NCI-H2107 treated with DMSO at 0.1 percent for 48 hours (cell line): ENCODE data around the gene GAB1.

Experiments used
- DNase-seq: peaks from one replicate; lab custom pipeline; 2025; ENCODE audit not compliant: unreplicated experiment; lab: John Stamatoyannopoulos, UW

GAB1 gene

GRCh38 chr4:143336781-143337599, at the start of gene GAB1:
Gene GAB1 (plus strand): TSS chr4:143336876. CDS start chr4:143337189, 313 bp downstream.
- DNase-seq = no peak

GRCh38 chr4:143287572-143287923, 49.1 kb upstream of the GAB1 start:
- DNase-seq = no peak

GRCh38 chr4:143288171-143288570, 48.5 kb upstream of the GAB1 start:
- DNase-seq = no peak

GRCh38 chr4:143289370-143289769, 47.3 kb upstream of the GAB1 start:
- no peak for DNase-seq

- no peak for DNase-seq
These were observed 45.4 kb upstream of the GAB1 start for GRCh38 chr4:143291314-143291713.

- DNase-seq = no peak
These were observed 43.8 kb upstream of the GAB1 start for GRCh38 chr4:143292858-143293257.

GRCh38 chr4:143294310-143294709, 42.4 kb upstream of the GAB1 start:
- DNase-seq = no peak

DNA sequence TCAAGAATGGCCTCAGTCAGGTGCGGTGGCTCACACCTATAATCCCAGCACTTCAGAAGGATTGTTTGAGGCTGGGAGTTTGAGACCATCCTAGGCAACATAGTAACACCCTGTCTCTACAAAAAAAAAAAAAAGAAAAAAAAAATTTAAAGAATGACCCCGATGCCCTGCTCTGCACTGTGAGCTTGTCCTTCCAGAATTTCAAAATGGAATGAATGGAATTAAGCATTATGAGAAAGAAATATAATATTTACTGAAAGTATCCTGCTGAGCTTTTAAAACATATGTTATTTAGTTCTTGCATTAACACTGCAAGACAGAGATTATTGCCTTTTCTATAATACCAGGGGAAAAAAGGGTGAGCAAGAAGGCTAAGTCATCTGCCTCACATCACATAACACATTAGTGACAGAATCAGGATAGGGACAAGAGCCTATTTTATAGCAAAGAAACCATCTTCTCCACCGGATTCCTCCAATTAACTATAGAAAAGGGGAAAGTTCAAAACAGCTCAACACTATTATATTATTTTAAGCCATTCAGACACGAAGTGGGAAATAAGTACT, 41.9 kb upstream of the GAB1 start:
- no peak for DNase-seq

GRCh38 chr4:143296397-143297067, 40.1 kb upstream of the GAB1 start:
- DNase-seq = no peak

DNA sequence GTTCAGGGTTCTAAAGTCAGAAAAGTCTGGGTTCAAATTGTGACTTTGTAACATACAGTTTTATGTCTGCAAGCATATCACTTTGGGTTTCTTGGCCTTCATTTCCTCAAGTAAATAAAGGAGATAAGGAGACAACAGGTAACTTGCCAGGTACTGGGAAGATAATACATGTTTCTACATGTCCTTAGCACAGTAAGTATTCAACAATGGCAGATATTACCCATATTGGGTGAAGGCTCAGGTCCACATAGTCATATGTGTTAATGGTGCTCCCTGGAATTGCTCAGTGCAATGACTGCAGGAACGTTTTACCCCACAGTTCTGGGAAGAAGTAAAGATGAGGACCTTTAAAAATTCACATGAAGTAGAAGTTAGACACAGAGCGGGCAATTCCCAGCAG, 35.8 kb upstream of the GAB1 start:
- no peak for DNase-seq

DNA sequence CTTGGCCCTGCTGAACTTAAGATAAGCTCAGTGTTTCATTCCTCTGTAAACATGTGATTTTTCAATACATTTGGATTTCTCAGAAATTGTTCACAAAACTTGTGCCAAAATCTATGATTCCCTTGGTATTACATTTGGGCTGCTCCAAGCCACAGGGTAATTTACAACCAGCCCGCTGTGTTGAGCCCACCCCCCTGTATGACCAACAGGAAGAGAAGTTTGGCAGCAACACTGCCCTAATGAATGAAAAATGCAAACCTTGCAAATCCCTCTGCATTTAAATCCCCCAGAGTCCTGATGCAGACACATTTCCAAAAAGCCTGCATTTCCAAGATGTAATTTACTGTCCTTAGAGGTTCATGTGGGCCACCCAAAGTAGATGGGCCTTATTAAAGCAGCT, 34.1 kb upstream of the GAB1 start:
- DNase-seq = no peak

GRCh38 chr4:143306788-143307187, 29.9 kb upstream of the GAB1 start:
- no peak for DNase-seq

GRCh38 chr4:143307531-143307930, 29.1 kb upstream of the GAB1 start:
- no peak for DNase-seq

DNA sequence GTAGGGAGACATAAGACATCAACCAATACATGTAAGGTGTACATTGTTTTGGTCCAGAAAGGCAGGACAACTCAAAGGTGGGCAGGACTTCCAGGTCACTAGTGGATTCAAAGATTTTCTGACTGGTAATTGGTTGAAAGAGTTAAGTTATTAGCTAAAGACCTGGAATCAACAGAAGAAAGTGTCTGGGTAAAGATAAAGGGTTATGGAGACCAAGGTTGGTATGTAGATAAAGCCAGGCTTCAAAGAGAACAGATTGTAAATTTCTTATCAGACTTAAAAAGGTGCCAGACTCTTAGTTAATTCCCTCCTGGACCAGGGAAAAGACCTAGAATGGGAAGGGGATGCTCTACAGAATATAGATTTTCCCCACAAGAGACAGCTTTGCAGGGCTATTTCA, 28.3 kb upstream of the GAB1 start:
- DNase-seq = no peak

GRCh38 chr4:143311924-143312323, 24.8 kb upstream of the GAB1 start:
- no peak for DNase-seq

- DNase-seq = no peak
These were observed 23.2 kb upstream of the GAB1 start for GRCh38 chr4:143313521-143313920.

DNA sequence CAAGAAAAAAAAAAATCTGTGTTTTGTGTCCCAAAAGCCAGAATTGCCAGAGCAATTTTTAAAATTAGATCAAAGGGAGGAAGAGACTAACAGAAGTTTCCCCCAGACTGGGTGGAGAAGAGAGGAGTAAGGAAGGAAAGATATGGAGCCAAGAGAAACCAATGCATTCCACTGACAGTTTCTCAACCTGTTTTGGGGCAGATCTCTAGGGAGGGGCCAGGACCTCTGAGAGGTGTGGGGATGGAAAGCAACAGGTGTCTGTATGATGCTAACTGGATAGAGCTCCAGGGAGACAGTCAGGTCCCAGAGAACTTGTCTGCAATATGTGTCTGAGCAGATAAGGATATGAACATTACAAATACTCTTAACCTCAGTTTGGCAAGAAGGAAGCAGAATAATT, 22.7 kb upstream of the GAB1 start:
- no peak for DNase-seq

DNA sequence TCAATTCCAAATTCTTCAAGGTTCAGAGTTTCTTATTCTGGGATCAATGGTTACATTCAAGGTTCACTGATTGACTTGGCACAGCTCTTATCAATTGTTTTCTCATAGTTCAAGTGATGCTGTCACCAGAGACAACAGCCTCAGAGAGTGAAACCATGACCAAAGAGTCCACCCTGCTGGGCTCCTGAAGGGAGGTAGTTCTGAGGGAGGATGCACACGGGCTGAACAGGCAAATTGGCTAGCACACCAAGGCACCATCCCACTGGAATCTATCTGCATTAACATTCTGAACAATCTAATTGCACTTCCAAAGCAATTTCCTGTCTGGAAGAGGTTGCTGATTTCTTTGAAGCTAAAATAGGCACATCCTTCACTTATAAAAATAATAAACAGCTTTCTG, 16.6 kb upstream of the GAB1 start:
- DNase-seq = no peak

- DNase-seq = no peak
These were observed 9.9 kb upstream of the GAB1 start for GRCh38 chr4:143326735-143327134.

DNA sequence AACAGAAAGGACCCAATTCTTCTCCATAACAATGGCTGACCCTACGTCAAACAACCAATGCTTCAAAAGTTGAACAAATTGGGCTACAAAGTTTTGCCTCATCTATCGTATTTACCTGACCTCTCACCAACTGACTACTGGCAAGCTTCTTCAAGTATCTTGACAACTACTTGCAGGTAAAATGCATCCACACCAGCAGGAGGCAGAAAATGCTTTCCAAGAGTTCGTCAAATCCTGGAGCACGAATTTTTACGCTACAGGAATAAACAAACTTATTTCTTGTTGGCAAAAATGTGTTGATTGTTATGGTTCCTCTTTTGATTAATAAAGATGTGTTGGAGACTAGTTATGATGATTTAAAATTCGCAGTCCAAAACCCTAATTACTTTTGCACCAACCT, 6.7 kb upstream of the GAB1 start:
- DNase-seq = no peak

GRCh38 chr4:143335979-143336780, 496 bp upstream of the GAB1 start:
- no peak for DNase-seq
